ENCODE data around the gene UNC13C.

Gene UNC13C

DNA sequence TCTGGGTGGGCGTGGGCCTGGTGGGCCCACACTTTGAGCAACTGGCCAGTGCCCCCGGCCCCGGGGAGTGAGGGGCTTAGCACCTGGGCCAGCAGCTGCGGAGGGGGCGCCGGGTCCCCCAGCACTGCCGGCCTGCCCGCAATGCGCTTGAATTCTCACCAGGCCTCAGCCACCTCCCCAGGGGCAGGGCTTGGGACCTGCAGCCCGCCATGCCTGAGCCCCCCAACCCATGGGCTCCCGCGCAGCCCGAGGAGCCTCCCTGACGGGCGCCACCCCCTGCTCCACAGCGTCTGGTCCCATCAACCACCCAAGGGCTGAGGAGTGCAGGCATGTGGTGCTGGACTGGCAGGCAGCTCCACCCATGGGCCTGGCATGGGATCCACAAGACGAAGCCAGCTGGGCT, 484.3 kb downstream of the UNC13C start:
- no peak for DNase-seq (ENCODE audit: low spot score)

DNA sequence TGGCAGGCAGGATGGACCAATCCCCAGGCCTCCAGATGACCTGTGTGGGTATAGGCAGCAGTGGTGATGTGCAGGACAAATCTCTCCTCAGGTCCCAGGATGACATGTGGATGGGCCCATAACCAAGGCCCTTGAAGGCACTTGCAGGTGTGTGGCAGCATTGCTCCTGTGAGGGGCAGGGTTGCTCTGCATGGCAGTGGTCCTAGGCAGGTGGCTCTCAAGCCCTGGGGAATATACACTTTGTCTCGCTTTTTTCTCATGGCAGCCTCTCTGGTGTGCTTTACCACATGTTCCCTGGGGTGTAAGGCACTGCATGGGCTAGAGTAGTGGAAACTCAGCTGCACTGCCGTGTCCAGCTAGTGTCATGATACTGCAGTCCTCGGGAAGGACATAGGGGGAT, 503.6 kb downstream of the UNC13C start:
- no peak for DNase-seq (ENCODE audit: low spot score)

GRCh38 chr15:54482251-54482650, 504.0 kb downstream of the UNC13C start:
- no peak for DNase-seq (ENCODE audit: low spot score)

DNA sequence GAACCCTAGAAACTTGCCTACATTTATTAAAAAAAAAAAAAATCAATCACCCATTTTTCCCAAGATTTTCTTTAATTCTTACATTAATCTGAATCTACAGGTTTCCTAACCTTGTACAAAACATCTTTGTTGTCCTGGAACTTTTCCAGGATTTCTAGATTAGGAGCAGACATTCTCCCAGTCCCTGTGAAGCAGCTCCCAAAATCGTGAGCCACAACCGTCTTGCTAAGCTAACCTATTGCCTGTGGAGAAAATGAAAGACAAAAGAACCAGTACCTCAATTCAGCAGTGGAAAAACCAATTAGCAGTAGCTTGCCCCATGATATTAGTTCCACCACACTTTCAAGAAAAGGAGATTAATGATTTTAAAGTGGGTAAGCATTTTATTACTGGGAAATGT, 522.1 kb downstream of the UNC13C start:
- no peak for DNase-seq (ENCODE audit: low spot score)

DNA sequence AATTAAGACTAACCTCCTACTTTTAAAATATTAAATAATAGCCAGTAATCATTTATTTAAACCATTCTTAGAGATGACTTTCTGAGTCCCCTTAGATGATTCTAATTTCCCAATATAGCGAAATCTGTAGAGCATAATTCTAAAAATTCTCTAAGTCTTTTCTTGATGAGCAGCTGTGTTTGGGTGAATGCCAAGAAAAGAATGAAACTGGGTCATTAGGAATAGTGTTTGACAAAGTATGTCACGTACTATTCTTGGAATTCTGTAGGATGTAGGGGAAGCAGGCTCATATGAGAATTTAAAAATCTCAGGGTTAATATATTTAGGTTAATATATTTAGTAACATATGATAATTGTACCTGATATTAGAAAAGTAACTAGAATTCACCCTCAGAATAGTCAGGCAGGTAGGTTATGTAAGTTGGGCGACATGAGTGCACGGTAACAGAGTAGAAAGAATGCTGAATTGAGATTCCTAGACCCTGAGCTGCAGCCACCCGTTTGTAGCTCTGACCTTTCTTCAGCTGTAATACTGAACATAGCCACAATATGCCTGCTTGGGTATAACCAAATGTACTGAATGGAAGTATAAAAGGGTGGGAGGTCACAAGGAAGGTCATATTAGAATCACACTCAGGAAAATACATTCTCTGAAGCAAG, 524.3 kb downstream of the UNC13C start:
- no peak for DNase-seq (ENCODE audit: low spot score)

- DNase-seq (ENCODE audit: low spot score) = no peak
Observed at GRCh38 chr15:54504695-54505094, 526.5 kb downstream of the UNC13C start.

GRCh38 chr15:54506977-54507524, 528.8 kb downstream of the UNC13C start:
- DNase-seq (ENCODE audit: low spot score) = no peak

- DNase-seq (ENCODE audit: low spot score) = no peak
Observed at GRCh38 chr15:54514601-54515000, 536.4 kb downstream of the UNC13C start.

DNA sequence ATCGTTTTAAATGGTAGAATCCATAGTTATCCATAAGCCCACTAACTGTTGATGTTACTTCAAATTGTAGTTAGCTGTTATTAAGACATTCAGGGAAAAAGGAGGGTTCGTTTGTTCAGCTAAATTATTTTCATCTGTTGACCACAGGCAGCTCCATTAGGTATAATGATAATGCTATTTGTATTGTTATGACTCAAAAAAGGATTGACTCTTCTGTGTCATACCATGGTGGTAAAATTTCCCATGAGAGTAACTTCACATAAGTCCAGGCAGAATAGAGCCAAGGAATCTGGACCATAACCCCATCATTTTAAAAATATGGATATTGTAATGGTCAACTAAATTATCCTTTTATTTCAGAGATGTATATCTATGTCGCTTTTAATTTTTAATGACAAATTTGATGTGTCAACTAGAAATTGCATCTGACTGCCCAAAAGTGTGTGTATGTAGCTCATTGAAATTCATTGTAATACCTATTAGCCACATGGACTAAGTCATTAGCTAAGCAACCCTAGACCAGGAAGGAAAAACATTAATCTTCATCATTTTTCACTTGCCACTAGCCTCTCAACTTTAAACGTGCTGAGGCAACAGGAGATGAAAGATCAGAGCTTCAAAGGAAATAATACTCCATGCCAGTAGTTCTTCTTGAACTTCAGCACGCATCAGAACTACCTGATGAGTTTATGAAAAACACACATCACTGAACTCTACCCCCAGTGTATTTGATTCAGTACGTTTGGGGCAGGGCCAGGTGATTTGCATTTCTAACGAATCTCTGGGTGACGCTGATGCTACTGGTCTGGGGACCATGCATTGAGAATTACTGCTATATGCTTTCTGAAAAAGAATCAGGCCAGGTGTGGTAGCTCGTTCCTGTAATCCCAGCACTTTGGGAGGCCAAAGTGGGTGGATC, 537.7 kb downstream of the UNC13C start:
- no peak for DNase-seq (ENCODE audit: low spot score)

DNA sequence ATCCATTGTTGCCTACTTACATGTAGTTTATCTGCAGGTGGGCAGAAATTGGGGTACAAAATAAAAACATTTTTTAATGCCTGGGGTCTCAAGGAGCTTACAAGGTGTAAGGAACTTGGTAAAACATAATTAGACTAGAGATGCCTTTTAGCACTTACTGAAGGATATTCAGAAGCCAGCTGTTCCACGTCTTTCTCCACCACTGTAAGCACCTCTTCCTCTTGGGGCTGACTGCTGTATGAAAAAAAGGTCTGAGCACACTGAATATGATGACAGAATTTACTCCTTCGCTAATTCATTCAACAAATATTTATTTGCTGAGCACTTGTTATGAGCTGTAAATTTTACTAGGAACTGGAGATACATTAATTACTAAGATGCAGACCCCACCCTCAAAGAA, 539.1 kb downstream of the UNC13C start:
- no peak for DNase-seq (ENCODE audit: low spot score)

- DNase-seq (ENCODE audit: low spot score) = no peak
Observed at GRCh38 chr15:54518156-54518882, 540.1 kb downstream of the UNC13C start.

DNA sequence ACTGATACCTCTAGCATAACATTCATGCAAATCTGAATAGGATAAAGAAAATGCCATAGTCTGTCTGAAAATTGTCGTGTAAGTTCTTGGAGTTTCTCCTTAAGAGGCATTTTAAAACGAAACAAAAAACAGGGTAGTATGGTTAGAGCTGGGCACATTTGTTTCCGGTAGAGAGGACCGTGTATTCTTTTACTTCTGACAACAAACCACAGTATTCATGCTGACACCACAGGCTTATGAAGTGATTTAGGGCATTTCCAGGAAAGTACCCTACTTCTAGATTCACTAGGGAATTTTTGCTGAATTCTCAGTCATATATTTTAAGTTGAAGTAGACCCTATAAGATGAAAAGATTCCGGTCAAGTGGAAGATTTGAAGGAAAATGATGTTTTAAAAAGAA, 541.3 kb downstream of the UNC13C start:
- DNase-seq (ENCODE audit: low spot score) = no peak

GRCh38 chr15:54520616-54521015, 542.4 kb downstream of the UNC13C start:
- no peak for DNase-seq (ENCODE audit: low spot score)

GRCh38 chr15:54521206-54521605, 543.0 kb downstream of the UNC13C start:
- DNase-seq (ENCODE audit: low spot score) = no peak

- DNase-seq (ENCODE audit: low spot score) = no peak
Observed at GRCh38 chr15:54528021-54528420, 549.8 kb downstream of the UNC13C start.

- no peak for DNase-seq (ENCODE audit: low spot score)
Observed at GRCh38 chr15:54540721-54541120, 562.5 kb downstream of the UNC13C start.

DNA sequence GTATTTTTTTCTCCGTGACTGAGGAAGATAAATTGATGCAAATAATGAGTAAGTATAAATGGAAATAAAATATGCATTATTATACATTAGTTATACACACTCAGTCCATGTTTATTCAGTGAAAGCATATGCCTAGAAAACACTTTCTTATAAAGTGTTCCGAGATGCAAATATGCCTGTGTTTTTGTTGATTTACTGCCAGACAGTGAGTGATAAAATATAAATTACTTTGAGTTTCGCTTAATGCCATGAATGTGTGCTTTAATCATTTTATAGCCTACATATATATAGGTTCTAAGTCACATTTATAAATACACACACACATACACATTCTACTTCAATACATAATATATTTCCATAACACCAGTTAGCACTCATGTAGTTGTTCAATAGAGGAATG, 569.2 kb downstream of the UNC13C start:
- DNase-seq (ENCODE audit: low spot score) = no peak

DNA sequence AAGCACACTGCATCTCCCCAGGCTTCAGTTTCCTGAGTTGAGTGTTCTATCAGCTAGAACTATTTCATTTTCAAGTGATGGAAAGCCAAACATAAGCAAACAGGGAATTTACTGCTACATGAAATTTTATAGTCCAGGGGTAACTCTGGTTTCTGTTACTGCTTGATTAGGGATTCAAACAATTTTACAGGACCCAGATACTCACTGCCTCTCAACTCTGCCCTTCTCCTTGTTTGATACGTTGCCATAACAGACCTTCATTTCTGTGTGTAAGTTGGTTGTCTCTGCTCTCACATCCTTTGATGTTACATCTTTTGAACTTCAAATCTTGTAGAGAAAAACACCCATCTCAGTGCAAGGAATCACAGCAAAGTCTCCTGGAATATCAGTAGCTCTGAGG, 572.7 kb downstream of the UNC13C start:
- no peak for DNase-seq (ENCODE audit: low spot score)

DNA sequence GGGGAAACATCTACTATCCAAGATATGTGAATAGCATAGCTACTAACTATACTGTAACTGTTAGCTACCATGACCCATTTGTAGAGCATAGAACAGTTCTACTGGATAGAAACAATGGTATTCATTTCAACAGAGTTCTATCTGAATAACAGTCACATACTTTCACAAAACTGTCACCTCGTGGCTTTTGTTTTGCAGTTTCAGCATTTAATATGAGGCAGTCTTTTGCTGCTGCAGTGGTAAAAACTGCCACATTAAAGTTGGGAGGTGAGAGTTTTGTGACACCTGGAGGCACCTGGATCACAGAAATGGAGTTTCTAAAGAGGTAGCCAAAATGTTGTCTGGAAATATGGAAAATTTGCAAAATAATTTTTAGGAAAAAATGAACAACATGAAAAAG, 578.0 kb downstream of the UNC13C start:
- DNase-seq (ENCODE audit: low spot score) = no peak

GRCh38 chr15:54559405-54560069, 581.3 kb downstream of the UNC13C start:
- no peak for DNase-seq (ENCODE audit: low spot score)

DNA sequence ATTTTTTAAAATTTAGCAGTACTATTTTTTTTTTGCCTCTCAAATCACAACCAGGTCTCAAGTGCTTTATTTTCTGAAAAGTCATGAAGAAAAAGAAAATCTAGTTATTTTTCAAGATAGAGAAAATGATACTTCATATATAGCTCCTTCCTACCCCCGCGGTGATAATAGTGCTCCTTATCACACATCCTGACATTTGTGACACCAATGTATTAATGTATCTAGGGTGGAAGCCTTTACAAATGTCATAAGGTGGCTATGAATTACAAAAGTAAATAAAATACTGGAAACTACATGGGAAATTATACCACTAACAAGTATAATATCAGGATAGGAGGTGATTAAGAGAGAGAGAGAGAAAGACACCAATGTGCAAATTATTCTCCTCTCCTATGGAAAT, 582.2 kb downstream of the UNC13C start:
- no peak for DNase-seq (ENCODE audit: low spot score)

DNA sequence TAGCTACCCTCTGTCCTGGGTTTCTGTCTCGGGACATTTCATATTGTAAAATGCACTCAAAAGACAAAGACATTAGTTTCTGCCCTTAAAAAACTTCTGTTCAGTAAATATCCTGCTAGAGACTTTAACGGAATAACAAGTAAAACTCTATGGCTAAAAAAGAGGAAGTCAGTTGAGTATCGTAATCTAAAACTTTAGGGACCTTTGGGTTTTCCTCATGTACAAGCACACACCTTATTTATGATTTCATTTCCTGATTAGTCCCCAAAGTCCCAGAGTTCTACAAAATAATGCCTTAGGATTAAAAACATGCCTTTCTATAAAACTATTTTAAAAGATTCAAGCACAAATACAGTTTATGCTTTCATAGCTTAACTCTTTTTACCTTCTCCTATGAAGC, 585.9 kb downstream of the UNC13C start:
- no peak for DNase-seq (ENCODE audit: low spot score)
